Astrocyte of the cerebellum (primary cell): ENCODE results near the gene ADGRF1.
"Not testable (repeated sequence)": the region's sequence is repeated elsewhere in the genome, so short reads cannot be mapped to it uniquely, and the experiment has no call there.

Source experiments
- DNase-seq: peaks from one replicate; pipeline ENCODE4 v3.0.0-alpha.2; 2011; ENCODE audit warnings: low read depth
- H3K4me3 ChIP-seq: 2 replicates; pipeline ENCODE4 v1.5.1; 2011; ENCODE audit warnings: mild to moderate bottlenecking, low read depth, low read length, moderate library complexity
- CTCF ChIP-seq: IDR thresholded peaks from 2 replicates; pipeline ENCODE4 v1.5.1; 2012; ENCODE audit warnings: low read length, low read depth, moderate library complexity, mild to moderate bottlenecking; ENCODE audit errors: missing control alignments
- in situ Hi-C: cut with HindIII; loops from 2 replicates; pipeline ENCODE4 v1.10.0; 2017; ENCODE audit warnings: low sequenced_read_pairs

ADGRF1 gene

GRCh38 chr6:46997646-46998045, 44.5 kb downstream of the ADGRF1 start:
- no peak for TF ChIP-seq CTCF
- H3K4me3 ChIP-seq: no peak overlapping the region

GRCh38 chr6:46996860-46997641, 45.1 kb downstream of the ADGRF1 start:
- no peak for DNase-seq
- H3K4me3 ChIP-seq: no peak overlapping the region
- in situ Hi-C loops: no loop called here
- TF ChIP-seq CTCF: no peak

More at GRCh38 chr6:46997646-46998045, 44.5 kb downstream of the ADGRF1 start:
- in situ Hi-C loops: no loop called here
- DNase-seq: no peak

- in situ Hi-C loops: no loop called here
- no peak for TF ChIP-seq CTCF
These were observed 47.2 kb downstream of the ADGRF1 start for GRCh38 chr6:46994933-46995332.

GRCh38 chr6:46993846-46994245, 48.3 kb downstream of the ADGRF1 start:
- peak; percentile 79 for DNase-seq

More at GRCh38 chr6:46994933-46995332, 47.2 kb downstream of the ADGRF1 start:
- no peak overlapping the region for H3K4me3 ChIP-seq
- no peak for DNase-seq

GRCh38 chr6:46992391-46992790, 49.7 kb downstream of the ADGRF1 start:
- DNase-seq, in situ Hi-C loops, H3K4me3 ChIP-seq: not testable (repeated sequence)

More at GRCh38 chr6:46993846-46994245, 48.3 kb downstream of the ADGRF1 start:
- in situ Hi-C loops: no loop called here
- no peak overlapping the region for H3K4me3 ChIP-seq
- TF ChIP-seq CTCF: no peak

- peak; percentile 68 for DNase-seq
- in situ Hi-C loops, H3K4me3 ChIP-seq: not testable (repeated sequence)
- TF ChIP-seq CTCF: peak; percentile 54
These were observed 51.2 kb downstream of the ADGRF1 start for GRCh38 chr6:46990818-46991510.

- DNase-seq: no peak
- TF ChIP-seq CTCF: no peak
- no peak overlapping the region for H3K4me3 ChIP-seq
- in situ Hi-C loops: no loop called here
These were observed 52.0 kb downstream of the ADGRF1 start for GRCh38 chr6:46990031-46990644.
